Spleen (tissue), 11 donors: ENCODE measurements around the gene TMED8. TPM values are rescaled to one million over a fixed set of nuclear protein-coding genes. Genes with fewer than 3 reads are reported as not detected.

Experiments used
- DNase-seq: peaks from one replicate; pipeline ENCODE4 v3.0.0-alpha.2; 2020
- H3K27ac ChIP-seq, 8 donors: fragments of 200-600 bp; sonication (generic) in 7 of 8; 1 replicate in 4 of 8; 2 replicates in 4 of 8; pipeline versions ENCODE4 v1.5.0 to v1.8.0; 2016 to 2021; ENCODE audit warnings: inconsistent platforms in 4 of 8, mild to moderate bottlenecking in 4 of 8, moderate library complexity in 1 of 8
- H3K27me3 ChIP-seq, 7 donors: fragments of 200-600 bp; sonication (generic) in 6 of 7; replicated peaks in 1 of 7; 1 replicate in 4 of 7; 2 replicates in 3 of 7; pipeline versions ENCODE4 v1.5.0 to v1.8.0; 2016 to 2021; ENCODE audit warnings: inconsistent platforms in 3 of 7, mild to moderate bottlenecking in 1 of 7
- H3K36me3 ChIP-seq, 6 donors: fragments of 200-600 bp; sonication (generic) in 5 of 6; 1 replicate in 4 of 6; 2 replicates in 2 of 6; pipeline versions ENCODE4 v1.5.0 to v1.8.0; 2016 to 2021; ENCODE audit warnings: inconsistent platforms in 2 of 6
- H3K4me1 ChIP-seq, 6 donors: fragments of 200-600 bp; sonication (generic) in 5 of 6; 1 replicate in 3 of 6; 2 replicates in 3 of 6; pipeline versions ENCODE4 v1.5.0 to v1.8.0; 2016 to 2021; ENCODE audit warnings: inconsistent platforms in 3 of 6
- H3K4me3 ChIP-seq, 8 donors: fragments of 200-600 bp; sonication (generic) in 7 of 8; 1 replicate in 4 of 8; 2 replicates in 4 of 8; pipeline versions ENCODE4 v1.5.0 to v1.8.0; 2016 to 2021; ENCODE audit warnings: inconsistent platforms in 4 of 8, mild to moderate bottlenecking in 4 of 8, moderate library complexity in 2 of 8
- H3K9me3 ChIP-seq, 8 donors: fragments of 200-600 bp; sonication (generic) in 7 of 8; 1 replicate in 4 of 8; 2 replicates in 4 of 8; pipeline versions ENCODE4 v1.5.0 to v1.8.0; 2016 to 2021; ENCODE audit warnings: inconsistent platforms in 4 of 8
- POLR2A ChIP-seq, 3 donors: fragments of 450-650 bp; IDR thresholded peaks; one replicate each; pipeline ENCODE4 v1.5.1; 2017; ENCODE audit warnings: antibody characterized with exemption in 3 of 3, mild to moderate bottlenecking in 1 of 3
- POLR2AphosphoS5 ChIP-seq, 3 donors: sonication (generic); formaldehyde crosslinking; IDR thresholded peaks; one replicate each; pipeline ENCODE4 v1.5.1; 2017; ENCODE audit warnings: antibody characterized with exemption in 3 of 3
- WGBS, 5 donors: extraction: QIAGEN DNeasy Blood & Tissue Kit in 3 of 5; methylation state at CpG; one replicate each; pipeline versions ENCODE4 v1.1.5 to v1.1.7; 2013 to 2018; 5-methylcytosine and 5-hydroxymethylcytosine counted together
- intact Hi-C: fragments of 100-400 bp; cut with DNase I; formaldehyde crosslinking; loops from one replicate; pipeline ENCODE4 v1.15.0; 2023; ENCODE audit warnings: low total_unique reads
- polyA plus RNA-seq, 3 donors: library from polyadenylated mRNA; stranded (reverse); fragments of 200-250 nt; gene quantifications; one replicate each; pipeline ENCODE4 v1.2.1, GENCODE V29; 2013
- total RNA-seq, 7 donors: library from RNA; depleted of rRNA in 3 of 7; stranded (reverse); fragments of >200 nt in 3 of 7; fragmentation: NEBNext Ultra II Directional in 4 of 7; extraction: Animal tissue kit (Norgen Biotek cat#: 25700) in 4 of 7; gene quantifications; one replicate each; pipeline versions ENCODE4 v1.1.0 to v1.2.1, GENCODE V29; 2016 to 2021
- TF ChIP-seq, protein P1 (sequence below), 11 experiments: fragments of 200-600 bp in 7 of 11; fragments of 450-650 bp in 4 of 11; sonication (generic) in 4 of 11; IDR thresholded peaks in 8 of 11; conservative IDR thresholded peaks in 3 of 11; 1 replicate in 7 of 11; 2 replicates in 4 of 11; pipeline versions ENCODE4 v1.4.0 to v1.8.0; 2016 to 2021; ENCODE audit warnings: antibody characterized with exemption in 11 of 11, inconsistent platforms in 4 of 11, mild to moderate bottlenecking in 1 of 11
- donor health status: healthy with polysubstance abuse.
- donor health status: DM: no; HTN: no; CAD: no; lungs with moderate emphysema.
- donor health status: DM: no; HTN: no; CAD: no.
- donor health status: Bipolar disorder and iron deficiency.
- donor health status: healthy.
- donor health status: DM: no; HTN: no; CAD: no.
- donor health status: DM: yes; HTN: yes; CAD: no.

Gene TMED8
- total and polyA plus RNA-seq, 10 donors = 8.1 to 32.3 (median 21.4) TPM

DNA sequence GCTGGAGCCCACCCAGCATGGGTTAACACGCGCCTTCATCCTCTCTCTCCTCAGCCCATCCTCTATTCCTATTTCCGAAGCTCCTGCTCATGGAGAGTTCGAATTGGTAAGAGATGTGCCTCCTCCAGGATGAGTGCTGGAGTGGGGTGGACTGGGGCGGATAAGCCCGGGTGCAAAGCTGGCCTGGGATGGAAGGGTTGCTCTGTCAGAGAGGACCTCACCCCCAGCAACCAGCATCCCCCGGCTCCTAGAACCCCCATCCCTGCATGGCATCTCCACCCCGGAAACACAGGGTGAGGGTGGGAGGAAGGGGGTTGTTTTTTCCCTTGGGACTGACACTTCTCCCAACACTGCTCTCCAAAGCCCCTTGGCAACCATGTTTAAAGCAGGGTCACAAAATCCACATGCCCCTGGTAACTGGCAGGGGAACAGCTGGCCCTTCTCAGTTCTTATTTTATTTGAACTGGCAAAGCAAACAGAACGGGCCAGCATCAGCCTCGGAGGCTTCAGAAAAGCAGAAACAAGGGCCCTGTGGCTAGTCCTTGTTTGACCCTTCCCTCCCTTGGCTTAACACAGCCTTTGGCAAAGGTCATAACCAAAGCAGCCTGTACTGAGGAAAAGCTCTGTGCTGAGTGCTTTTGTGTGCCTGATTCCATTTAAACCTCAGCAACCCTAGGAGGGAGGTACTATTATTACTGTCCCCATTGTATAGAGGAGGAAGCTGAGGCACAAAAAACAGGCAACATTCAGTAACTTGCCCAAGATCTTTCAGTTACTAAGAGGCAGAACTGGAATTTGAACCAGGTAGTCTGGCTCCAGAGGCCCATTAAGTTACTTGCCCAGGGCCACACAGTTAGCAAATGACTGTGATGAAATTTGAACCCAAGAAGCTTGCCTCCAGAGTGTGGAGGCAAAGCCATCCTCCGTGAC, 51.8 kb downstream of the TMED8 start:
- Histone ChIP-seq H3K36me3 (no peaks in the 10 kb centered on the region), H3K4me3 (no peak overlapping the region), H3K27me3 (no peaks in the 10 kb centered on the region), H3K9me3 (no peaks in the 10 kb centered on the region), H3K4me1 (peaks cover 5 to 15% (median 9%) of the 10 kb centered on the region in 6 donors), H3K27ac (no peak overlapping the region)
- intact Hi-C loops = no loop called here
- TF ChIP-seq, protein P1, sequence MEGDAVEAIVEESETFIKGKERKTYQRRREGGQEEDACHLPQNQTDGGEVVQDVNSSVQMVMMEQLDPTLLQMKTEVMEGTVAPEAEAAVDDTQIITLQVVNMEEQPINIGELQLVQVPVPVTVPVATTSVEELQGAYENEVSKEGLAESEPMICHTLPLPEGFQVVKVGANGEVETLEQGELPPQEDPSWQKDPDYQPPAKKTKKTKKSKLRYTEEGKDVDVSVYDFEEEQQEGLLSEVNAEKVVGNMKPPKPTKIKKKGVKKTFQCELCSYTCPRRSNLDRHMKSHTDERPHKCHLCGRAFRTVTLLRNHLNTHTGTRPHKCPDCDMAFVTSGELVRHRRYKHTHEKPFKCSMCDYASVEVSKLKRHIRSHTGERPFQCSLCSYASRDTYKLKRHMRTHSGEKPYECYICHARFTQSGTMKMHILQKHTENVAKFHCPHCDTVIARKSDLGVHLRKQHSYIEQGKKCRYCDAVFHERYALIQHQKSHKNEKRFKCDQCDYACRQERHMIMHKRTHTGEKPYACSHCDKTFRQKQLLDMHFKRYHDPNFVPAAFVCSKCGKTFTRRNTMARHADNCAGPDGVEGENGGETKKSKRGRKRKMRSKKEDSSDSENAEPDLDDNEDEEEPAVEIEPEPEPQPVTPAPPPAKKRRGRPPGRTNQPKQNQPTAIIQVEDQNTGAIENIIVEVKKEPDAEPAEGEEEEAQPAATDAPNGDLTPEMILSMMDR (IDR thresholded peaks at IDR 0.05 in 8 of 11, conservative IDR thresholded peaks at IDR 0.05 in 3 of 11) = no peak
- TF ChIP-seq POLR2AphosphoS5 (IDR thresholded peaks at IDR 0.05) (no peak), POLR2A (IDR thresholded peaks at IDR 0.05) (no peak)
- WGBS, 5 donors = 90 to 93% (median 93%) methylated on average over 9 to 11 of the region's 11 CpGs
- DNase-seq = no peak

DNA sequence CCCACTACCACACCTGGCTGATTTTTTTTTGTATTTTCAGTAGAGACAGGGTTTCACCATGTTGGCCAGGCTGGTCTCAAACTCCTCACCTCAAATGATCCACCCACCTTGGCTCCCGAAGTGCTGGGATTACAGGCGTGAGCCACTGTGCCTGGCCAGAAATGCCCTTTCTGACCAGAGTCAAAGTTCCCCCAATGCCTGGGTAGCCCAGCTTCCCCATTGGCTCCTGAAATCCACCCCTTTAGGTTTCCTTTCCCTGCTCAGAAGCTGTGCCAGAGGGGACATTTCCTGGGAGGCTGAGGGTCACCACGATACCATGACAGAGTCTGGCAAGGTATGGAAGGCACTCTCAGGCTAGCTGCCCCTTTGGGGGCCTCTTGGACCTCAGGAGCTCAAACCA, 52.6 kb downstream of the TMED8 start:
- Histone ChIP-seq H3K9me3 (no peaks in the 10 kb centered on the region), H3K4me3 (no peak overlapping the region), H3K27me3 (no peaks in the 10 kb centered on the region), H3K4me1 (peaks cover 11 to 23% (median 17%) of the 10 kb centered on the region in 6 donors), H3K27ac (no peak overlapping the region), H3K36me3 (no peaks in the 10 kb centered on the region)
- intact Hi-C loops = no loop called here
- 94 to 97% (median 96%) methylated on average over 3 of the region's 3 CpGs for WGBS, 5 donors
- TF ChIP-seq POLR2A (IDR thresholded peaks at IDR 0.05) (no peak), POLR2AphosphoS5 (IDR thresholded peaks at IDR 0.05) (no peak)
- TF ChIP-seq, protein P1 (IDR thresholded peaks at IDR 0.05 in 8 of 11, conservative IDR thresholded peaks at IDR 0.05 in 3 of 11) = no peak
- no peak for DNase-seq

DNA sequence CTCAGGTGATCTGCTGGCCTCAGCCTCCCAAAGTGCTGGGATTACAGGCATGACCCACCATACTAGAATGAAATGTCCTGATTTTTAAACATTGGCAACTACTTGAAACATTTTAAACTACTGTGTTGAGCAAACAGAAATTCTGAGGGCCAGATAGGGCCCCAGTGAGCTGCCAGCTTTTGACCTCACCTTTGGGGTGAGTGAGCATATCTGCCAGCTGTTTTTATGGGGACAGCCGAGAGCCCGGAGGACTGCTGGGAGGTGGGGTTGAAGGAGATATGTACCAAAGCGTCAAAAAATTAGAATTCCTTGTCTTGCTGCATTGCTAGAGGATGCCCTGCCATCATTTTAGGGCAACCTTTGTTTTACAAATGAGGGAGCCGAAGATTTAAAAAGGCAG, 53.3 kb downstream of the TMED8 start:
- Histone ChIP-seq H3K36me3 (no peaks in the 10 kb centered on the region), H3K27me3 (no peaks in the 10 kb centered on the region), H3K9me3 (no peaks in the 10 kb centered on the region), H3K27ac (no peak overlapping the region), H3K4me3 (no peak overlapping the region), H3K4me1 (peaks cover 11 to 27% (median 19%) of the 10 kb centered on the region in 6 donors)
- no peak for DNase-seq
- WGBS, 5 donors = 97 to 100% (median 98%) methylated on average over 4 of the region's 4 CpGs
- TF ChIP-seq, protein P1 (IDR thresholded peaks at IDR 0.05 in 8 of 11, conservative IDR thresholded peaks at IDR 0.05 in 3 of 11) = no peak
- no peak for TF ChIP-seq POLR2A (IDR thresholded peaks at IDR 0.05)
- TF ChIP-seq POLR2AphosphoS5 (IDR thresholded peaks at IDR 0.05) = no peak
- intact Hi-C loops = no loop called here

DNA sequence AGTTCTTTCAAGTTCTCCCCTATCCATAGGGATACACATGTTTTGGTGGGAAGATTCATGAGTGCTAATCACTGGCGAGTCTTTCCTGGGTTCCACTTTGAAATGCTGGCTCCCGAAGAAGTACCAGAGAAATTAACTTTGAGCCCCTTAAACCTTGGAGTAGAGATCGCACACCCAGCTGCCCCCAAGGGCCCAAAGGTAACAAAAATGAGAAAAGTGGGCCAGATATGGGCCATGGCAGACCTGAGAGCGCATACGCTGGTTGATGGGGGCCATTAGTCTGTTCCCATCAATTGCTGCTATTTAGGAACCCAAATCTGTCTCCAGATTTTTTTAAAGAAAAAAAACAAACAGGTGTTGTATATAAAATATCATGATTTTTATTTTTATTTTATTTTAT, 53.9 kb downstream of the TMED8 start:
- intact Hi-C loops = no loop called here

More for the DNA sequence above, 53.9 kb downstream of the TMED8 start:
- Histone ChIP-seq H3K27ac (no peak overlapping the region), H3K4me1 (peaks cover 11 to 27% (median 19%) of the 10 kb centered on the region in 6 donors), H3K4me3 (no peak overlapping the region), H3K9me3 (no peaks in the 10 kb centered on the region), H3K27me3 (no peaks in the 10 kb centered on the region), H3K36me3 (no peaks in the 10 kb centered on the region)
- TF ChIP-seq POLR2AphosphoS5 (IDR thresholded peaks at IDR 0.05) = no peak
- TF ChIP-seq POLR2A (IDR thresholded peaks at IDR 0.05) = no peak
- TF ChIP-seq, protein P1 (IDR thresholded peaks at IDR 0.05 in 8 of 11, conservative IDR thresholded peaks at IDR 0.05 in 3 of 11) = no peak
- 97 to 99% (median 98%) methylated on average over 5 of the region's 5 CpGs for WGBS, 5 donors
- DNase-seq = no peak
